Measurements from ENCODE around the gene CACNB4. TPM values are rescaled to one million over a fixed set of nuclear protein-coding genes. Genes with fewer than 3 reads are reported as not detected.
"Not testable (repeated sequence)": the region's sequence is repeated elsewhere in the genome, so short reads cannot be mapped to it uniquely, and the experiment has no call there.

CACNB4 gene
- total RNA-seq, 1 donor from 2014 or later, result 0.82 TPM

DNA sequence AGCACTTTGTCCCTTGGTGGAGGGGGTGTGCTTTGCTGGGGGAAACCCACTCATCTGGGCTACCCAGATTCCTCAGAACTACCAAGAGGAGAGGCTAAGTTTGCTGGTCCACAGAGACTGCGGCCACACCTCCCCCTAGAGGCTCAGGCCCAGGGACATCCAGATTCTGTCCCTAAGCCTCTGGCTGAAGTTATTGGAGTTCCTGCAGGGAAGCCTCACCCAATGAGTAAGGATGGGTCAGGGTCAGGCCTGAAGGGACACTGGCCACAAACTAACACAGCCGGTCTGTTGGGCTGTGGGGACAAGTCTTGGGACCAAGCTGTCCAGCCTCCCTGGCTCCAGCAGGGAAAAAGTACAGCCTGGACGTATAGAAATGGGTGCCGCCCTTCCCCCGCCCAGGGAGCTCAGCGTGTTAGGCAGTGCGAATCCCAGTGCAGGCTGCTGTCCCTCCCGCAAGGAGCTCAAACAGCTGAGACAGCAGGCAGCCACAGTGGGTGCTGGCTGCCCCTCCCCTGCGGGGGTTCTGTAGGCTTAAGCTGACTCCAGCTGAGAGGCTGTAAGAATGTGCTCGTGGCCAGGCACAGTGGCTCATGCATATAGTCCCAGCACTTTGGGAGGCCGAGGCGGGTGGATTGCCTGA is 183.7 kb downstream of the CACNB4 start:
- no peak for DNase-seq (ENCODE audit: extremely low read depth, low read depth, low spot score)

DNA sequence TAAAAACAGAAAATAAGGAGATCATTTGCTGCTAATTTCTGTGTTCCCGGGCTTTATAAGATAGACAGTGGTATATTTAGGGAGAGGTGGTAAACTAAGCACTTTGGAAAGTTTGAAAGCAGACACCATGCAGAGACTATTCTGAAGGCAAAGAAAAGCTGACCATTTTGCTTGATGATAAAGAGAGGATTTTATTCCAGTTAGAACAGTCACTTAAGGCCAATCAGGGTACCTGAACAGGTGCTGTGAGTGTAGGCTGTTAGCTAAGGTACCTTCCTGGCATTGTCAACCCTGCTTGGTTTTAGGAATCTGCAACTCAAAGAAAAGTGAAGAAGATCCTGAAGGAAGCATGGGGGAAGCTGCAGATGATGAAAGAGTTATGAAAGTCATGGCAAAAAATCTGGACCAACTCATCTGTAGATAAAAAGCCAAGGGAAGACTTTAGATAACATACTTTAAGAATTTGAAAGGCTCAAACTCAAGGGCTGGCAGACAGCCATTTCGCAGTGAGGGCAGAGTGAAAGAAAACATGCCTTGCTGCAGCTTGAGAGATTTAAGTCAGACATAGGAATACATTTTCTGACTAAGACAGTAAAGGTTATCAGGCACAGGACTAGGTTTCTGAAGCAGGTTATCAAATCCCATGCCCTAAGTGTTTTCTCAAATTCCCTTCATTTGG is 190.5 kb downstream of the CACNB4 start:
- DNase-seq (ENCODE audit: extremely low read depth, low read depth, low spot score), result no peak

DNA sequence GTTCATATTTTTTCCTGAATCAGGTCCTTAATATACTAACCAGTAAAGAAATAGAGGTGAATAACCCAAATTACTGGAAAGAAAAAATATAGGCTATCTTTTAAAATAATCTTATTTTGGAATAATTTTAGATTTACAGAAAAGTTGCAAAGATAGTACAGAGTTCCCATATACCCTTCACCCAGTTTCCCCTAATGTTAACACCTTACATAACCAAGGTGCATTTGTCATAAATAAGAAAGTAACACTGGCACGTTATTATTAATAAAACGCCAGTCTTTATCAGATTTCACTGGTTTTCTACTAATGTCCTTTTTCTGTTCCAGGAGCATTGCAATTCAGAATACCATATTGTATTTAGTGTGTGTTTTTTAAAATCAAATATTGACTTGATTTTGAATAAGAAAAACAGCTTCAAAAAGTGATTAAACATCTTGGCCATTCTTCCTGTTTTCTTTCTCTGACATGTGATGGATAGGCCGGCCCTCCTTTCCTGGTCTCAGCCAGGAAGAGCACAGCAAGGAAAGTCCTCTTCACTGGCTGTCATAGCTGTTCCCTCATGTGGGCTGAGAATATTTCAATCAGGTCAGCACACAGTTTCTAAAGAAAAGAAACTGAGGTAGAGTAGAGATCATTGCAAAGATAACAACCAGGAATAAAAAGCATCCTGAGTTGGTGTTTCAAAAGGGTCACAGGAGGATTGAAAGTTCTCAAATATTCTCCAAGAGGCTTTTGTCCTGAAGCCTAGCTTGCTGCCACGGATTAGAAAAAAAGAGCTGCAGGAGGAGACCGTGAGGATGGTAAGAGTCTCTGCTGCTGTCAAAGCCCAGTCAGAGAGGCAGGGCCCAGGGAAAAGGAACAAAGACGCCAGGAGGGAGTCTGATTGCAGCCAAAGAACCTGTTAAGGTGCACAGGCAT is 191.3 kb downstream of the CACNB4 start:
- DNase-seq (ENCODE audit: extremely low read depth, low read depth, low spot score), result no peak

DNA sequence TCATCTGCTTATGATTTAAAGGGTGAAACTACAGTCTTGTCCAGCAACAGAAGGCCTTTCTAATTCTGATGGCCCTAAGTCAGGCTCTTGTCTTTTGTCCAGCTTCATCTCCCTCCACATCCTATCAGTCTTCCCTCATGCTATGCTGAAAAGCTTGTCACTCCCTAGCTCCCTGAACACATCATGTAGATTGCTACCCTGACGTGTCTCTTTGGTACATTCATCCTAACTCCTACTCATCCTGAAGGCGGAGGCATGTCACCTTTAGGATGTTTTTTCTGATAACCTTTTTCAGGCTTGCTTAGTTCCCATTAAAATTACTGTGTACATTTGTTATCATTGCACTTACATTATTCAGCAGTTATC is 192.2 kb downstream of the CACNB4 start:
- no peak for DNase-seq (ENCODE audit: extremely low read depth, low read depth, low spot score)

DNA sequence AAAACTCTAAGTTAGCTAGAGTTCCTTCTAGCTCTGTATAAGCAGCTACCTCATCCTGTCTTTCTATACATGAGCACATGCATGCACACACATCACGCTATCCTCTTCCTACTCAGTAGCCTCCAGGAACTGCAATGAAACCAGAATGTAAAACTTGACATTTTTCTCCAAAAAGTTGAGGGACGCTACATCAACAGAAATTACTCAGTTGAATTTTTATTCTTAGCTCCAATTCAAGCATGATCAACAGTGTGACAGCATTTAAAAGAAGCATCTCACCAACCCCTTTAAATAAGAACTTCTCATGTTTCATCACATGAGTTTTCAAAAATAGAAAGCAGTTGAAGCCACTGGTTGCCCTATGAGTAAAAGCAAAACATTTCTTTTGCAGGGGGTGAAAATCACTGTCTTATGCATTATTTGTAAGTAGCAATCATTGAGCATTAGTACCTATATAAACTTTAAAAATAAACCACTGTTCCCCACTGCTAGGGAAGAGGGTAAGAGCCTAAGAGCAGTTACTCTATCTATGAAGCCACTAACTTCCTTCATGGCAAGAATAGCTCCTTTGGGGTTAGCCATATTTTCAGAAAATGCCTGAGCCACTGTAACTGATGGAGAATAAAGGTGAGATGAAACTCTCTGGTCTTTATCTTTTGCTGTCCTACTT is 192.7 kb downstream of the CACNB4 start:
- no peak for DNase-seq (ENCODE audit: extremely low read depth, low read depth, low spot score)

DNA sequence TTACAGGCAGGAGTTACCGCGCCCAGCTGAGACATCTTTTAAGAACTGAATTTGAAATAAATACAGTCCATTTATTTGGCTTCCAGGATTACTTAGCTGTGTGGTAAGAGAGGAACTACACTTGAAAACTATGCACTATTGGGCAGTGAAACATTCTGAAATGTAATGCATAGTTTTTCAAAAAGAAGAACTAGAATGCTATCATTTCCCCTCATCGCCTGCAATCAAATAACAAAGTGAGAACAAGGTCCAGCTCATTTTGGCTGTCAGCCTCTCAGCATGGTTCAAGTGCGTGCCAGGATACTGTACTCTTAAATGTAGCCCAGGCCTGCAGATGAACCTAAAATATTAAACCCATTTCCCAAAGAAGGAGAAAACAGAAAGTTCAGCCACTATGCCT is 194.0 kb downstream of the CACNB4 start:
- DNase-seq (ENCODE audit: extremely low read depth, low read depth, low spot score), result no peak

DNA sequence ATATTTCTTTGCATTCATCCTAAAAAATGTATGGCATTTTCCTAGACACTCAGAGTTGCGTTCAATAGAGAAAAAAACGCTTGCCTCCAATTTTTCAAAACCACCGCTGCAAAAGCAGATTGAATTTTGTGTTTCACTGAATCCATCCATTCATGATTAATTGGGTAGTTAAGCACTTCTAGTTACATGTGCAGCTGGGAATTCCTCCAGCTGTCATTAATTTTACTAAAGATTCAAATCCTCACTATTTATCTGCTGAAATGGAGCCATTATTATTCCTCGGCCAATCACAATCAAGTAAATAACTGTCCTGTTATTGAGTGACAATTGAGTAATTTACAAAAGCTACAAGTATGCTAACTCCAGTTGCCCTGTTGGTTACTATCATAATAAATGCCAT is 194.8 kb downstream of the CACNB4 start:
- DNase-seq (ENCODE audit: extremely low read depth, low read depth, low spot score), result no peak

DNA sequence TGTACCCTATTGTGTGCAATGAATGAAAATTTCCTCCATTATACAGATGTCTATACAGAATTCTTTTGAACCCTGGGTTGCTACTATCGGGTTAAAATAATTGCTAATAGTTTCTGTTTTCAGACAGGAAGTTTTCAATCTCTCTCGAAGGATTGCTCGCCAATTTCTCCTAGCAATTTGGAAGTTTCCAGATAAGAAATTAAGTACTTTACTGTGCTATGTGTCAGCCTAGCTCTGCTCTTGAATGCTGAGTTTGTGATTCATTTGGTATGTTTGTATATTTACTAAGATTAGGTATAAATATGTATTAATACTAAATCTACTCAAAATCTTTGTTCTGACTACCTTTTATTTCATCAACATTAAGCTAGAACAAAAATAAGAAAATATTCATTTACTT is 196.0 kb downstream of the CACNB4 start:
- DNase-seq (ENCODE audit: extremely low read depth, low read depth, low spot score), result no peak

DNA sequence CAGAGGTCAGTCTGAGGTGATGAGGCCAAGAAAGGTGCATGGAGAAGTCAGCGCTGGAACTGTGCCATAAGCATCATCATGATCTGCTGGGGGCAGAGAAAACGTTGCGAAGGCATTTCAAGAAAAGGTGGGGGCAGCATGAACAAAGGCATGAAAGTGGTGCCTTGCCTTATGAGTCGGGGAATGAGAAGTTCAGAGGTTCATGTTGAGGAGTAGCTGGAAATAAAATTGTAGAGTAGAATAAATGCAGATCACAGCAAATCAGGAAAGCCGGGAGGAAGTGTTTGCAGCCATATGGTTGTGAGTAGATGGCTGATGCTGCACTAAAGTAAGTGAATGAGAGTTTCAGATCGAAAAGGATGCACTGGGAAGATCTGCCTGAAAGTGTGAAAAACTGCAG is 198.5 kb downstream of the CACNB4 start:
- no peak for DNase-seq (ENCODE audit: extremely low read depth, low read depth, low spot score)

DNA sequence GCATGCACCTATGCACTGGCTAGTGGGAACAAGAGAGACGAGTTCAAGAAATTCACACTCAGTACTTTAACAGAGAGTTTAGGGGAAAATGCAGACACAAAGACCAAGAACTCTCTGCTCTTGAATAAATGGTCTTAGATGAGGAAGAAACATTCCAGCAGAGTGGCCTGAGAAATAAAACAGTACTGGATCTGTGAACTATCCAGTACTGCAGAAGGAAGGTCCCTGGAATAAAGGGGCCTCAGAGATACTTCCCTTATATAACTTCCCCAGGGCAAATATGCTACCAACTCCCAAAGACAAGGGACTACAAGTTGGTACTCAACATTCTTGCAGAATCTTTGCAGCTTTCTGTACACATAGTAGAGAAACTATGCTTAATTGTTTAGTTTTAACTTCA is 199.7 kb downstream of the CACNB4 start:
- DNase-seq (ENCODE audit: extremely low read depth, low read depth, low spot score), result no peak

DNA sequence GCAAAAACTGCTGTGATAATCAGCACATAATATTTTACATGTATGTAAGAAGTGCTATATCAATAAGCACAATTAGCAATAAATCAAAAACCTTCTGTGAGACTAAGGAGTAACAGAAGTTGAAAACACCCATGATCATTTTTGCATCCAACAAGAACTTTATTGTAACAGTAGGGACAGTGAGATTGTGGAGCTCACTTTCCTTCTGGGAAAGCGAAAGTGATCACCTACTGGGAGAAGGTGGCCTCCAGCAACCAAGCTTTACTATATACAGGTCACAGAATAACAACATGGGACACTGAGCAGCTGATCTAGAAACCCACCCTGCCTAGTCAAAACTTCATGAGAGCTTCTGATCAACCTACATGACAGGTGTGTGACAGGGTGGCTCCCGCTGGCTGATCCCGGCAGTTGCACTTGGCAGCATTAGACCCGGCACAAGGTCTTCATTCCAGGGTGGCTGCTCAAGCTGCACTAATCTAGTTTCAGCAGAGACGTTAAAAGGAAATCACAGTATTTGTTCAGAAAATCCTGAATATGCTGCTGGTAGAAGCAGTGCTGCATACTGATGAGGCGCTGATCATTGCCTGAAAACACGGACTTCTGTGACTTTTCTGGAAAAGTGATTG is 207.2 kb downstream of the CACNB4 start:
- DNase-seq (ENCODE audit: extremely low read depth, low read depth, low spot score), result no peak

DNA sequence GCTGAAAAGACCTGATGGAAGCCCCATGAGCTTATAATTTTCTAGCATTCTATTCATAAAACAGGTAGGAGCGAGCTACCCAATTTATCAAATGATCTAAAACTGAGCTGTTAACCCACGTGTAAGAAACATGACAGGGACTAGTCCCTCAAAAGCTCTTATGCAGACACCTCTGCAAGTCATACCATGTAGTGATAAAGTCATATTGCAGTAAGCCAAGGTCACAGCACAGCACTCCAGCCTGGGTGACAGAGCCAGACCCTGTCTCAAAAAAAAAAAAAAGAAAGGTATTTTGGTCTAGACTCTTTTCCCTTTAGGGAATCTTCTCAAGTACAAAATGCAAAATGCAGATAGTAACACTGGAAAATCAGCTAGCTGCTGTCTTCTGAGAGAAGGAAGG is 211.7 kb downstream of the CACNB4 start:
- no peak for DNase-seq (ENCODE audit: extremely low read depth, low read depth, low spot score)

DNA sequence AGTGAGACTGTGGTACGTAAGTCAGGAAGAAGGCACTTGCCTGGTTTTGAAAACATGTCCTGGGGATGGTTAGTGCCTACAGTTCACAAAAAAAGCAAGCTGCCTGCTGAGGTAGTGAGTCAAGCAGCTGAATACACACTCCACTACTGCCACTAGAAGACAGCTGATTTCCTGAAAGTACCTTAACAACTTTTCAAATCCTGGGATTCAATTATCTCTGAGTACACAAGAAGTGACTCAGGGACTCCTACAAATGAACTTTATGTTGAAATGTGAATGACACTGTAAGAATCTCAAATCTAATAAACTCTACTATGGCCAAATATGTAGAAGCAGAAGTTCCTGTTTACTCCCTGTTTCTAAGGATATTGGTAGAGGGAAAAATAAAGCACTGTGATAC is 212.6 kb downstream of the CACNB4 start:
- no peak for DNase-seq (ENCODE audit: extremely low read depth, low read depth, low spot score)

DNA sequence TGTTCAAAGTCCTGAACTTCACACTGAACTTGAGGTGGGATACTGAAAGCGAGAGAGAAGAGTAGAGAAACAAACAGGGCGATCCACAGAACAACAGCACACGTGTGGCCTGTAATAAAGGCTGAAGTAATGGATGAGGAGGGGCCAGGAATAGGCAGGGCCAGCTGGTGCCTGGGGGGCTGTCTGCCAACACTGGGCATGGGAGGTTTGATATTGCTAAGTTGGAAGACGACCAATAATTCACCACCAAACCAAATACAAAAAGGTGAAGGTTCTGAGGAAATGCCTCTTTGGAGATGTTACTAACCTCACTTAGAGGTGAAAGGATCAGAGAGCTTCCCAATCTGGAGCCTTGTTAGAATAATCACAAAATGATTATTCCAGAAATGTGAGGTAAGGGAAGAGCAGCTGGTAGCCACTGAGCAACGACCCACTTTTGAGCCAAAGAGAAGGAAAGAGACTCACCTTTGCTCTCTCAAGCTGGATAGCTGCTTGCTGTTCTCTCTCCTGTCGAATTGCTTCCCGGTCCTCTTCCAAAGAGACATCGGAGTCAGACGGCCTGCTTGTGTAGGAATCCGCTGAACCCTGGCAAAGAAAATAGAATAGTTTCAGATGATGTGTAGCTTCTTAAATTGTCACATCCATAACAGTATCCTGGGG is 215.9 kb downstream of the CACNB4 start:
- no peak for DNase-seq (ENCODE audit: extremely low read depth, low read depth, low spot score)

DNA sequence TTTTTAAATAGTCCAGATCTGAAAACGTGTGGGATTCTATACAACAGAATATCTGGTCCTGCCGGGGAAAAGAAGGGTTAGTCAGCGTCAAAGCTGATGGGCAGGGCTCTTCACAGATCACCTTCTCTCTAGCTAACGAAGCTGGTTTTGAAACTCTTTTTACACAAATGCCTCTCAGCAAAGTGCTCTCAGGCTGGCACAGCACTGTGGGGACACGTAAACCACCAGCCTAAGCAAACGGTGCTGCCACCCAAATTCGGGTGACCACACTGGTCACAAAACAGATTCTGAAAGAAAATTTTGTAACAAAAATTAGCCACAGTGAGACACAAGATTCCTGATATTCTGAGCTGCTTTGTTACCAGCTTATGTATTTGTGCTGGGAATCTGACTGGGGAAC is 217.5 kb downstream of the CACNB4 start:
- DNase-seq (ENCODE audit: extremely low read depth, low read depth, low spot score), result no peak

DNA sequence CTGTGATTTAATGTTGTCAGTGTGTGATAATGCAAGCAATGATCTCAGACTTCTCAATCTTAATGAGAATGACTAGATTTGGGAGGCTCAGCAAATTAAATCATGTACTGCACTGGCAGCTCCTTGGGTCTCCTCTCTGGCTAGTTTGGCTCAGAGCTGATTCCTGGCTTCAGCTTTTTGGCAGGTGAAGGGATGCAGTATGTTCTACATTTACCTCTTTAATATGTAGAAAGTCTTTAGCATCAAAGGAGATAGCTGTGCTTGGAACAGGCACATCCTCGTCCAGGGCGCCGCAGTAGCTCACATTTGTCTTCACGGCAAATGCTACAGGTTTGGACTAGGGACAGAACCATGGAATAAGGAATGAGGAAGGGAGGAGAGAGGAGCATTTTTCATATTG is 218.3 kb downstream of the CACNB4 start:
- no peak for DNase-seq (ENCODE audit: extremely low read depth, low read depth, low spot score)

DNA sequence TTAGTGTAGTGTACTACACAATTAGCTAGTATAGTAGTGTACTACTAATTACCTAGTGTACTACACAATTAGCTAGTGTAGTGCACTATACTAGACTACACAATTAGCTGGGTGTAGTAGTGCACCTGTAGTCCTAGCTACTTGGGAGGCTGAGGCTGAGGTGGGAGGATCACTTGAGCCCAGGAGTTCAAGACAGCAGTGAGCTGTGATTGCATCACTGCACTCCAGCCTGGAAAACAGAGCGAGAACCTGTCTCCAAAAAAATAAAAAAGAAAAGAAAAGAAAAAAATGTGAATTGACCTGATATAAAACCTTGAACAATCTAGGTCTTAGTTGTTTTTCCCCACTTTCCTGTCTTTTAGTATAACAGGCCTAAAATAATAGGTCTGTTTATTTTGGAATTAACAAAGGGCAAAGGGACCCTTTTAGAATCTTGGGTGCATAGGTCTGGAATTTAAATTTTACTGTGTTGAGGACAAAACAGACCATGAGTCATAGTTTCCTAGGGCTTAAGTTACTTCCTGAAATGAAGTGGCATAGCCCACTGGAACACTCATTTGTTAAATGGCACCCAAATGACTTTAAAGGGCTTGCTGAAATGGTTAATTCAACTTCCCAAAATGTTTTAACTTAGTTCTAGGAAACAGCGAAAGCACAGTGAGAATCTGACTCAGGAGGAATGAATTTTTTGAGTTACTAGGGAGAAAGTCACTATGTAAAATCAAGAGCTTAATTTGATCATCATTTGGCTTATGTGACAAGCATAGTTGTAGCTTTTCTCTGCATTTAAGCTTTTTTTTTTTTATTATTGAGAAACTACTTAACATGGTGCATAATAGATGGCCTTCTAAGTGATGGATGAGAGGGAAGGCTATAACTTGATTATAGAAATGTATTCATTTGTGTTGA is 219.9 kb downstream of the CACNB4 start:
- no peak for DNase-seq (ENCODE audit: extremely low read depth, low read depth, low spot score)

DNA sequence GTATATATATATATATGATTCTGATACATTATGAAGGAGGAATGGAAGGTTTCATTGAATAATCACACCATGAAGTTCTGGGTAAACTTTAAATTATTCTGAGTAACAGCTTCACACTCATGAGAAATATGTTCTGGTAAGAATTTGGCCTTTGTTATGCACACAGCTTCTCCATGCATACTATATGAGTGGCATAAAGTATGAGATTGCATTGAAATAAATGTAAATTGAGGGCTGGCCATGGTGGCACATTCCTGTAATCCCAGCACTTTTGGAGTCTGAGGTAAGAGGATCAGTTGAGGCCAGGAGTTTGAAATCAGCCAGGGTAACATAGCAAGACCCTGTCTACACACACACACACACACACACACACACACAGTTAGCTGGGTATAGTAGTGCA is 220.6 kb downstream of the CACNB4 start:
- DNase-seq (ENCODE audit: extremely low read depth, low read depth, low spot score), result no peak

DNA sequence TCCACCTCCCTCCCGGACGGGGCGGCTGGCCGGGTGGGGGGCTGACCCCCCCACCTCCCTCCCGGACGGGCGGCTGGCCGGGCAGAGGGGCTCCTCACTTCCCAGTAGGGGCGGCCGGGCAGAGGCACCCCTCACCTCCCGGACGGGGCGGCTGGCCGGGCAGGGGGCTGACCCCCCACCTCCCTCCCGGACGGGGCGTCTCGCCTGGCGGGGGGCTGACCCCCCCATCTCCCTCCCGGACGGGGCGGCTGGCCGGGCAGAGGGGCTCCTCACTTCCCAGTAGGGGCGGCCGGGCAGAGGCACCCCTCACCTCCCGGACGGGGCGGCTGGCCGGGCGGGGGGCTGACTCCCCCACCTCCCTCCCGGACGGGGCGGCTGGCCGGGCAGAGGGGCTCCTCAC is 223.2 kb downstream of the CACNB4 start:
- DNase-seq (ENCODE audit: extremely low read depth, low read depth, low spot score), result not testable (repeated sequence)

Data from glomerular endothelial cell (primary cell).